Amniotic stem cell (primary cell): ENCODE data around the gene ABCA13.

ENCODE experiments used
- DNase-seq: peaks from one replicate; lab custom pipeline; 2025; lab: John Stamatoyannopoulos, UW

Gene ABCA13

DNA sequence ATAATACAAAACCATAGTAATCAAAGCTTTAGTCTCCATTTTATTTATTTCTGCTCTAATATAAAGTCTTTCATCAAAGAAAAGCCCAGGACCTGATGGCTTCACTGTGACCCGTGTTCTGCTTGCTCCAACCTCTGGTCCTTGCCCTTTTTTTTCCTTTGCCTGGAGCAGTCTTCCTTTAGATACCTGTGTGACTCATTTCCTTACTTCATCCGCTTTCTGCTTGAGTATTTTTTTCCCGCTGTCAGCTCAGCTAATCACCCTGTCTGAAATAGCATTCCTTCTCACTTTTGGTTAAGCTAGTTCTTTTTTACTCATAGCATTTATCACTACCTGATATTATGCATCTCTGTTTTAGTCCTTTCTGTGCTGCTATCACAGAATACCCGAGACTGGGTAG, 194.8 kb downstream of the ABCA13 start:
- no peak for DNase-seq

DNA sequence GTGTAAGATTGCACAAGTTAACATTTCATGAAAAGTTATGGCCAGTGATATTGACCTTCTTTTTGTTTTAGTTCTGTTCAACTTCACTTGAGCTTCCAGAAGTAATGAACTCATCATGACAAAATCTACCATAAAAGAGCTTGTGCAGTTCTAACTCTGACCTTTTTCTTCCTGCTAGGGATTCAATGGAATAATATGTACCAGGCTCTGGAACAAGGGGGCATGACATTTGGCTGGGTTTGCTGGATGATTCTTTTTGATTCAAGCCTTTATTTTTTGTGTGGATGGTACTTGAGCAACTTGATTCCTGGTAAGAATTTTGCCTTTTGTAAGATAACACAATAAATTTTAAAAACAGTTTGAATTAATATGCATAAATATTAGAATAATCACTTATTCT, 205.0 kb downstream of the ABCA13 start:
- DNase-seq: no peak

DNA sequence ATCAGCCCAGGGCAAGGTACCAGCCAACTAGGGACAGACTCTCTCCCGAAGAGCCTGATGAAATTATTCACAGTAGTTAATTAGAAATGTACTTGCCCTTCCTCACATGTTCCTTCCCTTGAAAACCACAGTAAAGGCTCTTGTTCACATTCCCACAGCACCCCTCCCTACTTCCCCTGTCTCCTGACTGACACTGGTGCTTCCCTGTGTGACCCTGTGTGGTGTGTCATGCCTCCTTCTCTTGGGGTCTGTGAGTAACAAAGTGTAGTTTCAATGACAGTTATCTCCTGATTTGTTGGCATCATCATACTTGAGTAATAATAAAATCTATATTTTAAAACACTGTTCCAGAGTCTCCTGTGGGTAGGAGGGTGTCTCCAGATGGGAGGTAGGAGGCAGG, 209.7 kb downstream of the ABCA13 start:
- DNase-seq: no peak

DNA sequence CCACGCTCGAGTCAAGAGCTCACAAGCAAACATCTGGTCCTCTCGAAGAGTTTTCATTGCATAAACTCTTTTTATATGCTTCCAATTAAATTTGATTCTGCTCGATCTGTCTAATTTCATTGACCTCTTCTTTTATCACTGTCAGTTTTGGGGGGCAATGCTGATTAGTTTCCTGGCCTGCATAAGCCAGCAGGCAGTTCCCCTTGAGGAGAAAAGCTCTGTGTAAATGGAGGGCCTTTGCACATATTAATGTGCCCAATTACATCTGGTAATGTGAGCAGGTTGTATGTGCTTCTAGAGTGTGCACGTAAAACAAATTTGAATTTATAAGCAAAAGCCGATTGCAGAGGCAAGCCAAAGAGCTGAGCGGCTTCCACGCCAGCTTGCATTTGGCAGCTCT, 210.3 kb downstream of the ABCA13 start:
- DNase-seq: no peak

DNA sequence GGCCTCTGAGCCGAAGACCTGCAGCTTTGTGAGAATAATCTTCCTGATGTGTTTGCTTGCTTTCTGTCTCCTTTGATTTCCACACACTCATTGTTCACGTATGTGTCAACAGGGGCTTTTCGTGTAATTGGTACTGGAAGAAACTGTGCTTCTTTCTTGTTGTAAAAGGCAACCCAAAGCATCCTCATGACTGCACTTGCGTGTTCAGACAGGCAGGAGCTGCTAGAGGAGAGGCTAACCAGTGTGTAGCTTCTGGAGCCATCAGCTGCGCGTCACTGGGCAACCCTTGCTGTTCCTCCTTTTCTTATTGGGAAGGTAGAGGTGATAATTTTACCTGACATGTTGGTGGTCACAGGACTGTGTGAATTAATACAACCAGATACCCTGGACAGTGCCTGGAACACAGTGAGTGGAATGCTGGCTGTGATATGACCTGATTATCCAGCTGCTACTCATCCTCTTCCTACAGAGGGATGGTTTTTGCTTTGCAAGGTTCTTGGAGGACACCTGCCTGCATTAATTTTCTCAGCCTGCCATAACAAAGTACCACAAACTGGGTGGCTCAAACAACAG, 213.0 kb downstream of the ABCA13 start:
- no peak for DNase-seq

DNA sequence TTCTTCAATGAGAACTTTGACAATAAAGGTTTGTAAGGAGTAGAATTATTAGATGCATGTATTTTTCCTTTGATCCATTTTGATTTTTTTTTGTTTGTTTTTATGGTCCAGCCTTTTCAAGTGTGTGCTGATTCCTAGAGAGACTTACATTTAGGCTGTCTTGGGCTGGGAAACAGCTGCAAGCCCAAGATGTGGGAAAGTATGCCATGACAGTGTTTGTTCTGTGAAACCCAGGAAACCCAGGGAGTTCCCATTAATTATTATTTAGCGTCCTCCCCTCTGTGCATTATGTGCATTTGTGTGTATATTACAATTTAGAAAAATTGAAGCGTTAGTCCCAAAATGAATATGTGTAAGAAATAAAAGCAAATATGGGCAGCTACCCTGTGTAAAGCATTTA, 216.7 kb downstream of the ABCA13 start:
- no peak for DNase-seq

DNA sequence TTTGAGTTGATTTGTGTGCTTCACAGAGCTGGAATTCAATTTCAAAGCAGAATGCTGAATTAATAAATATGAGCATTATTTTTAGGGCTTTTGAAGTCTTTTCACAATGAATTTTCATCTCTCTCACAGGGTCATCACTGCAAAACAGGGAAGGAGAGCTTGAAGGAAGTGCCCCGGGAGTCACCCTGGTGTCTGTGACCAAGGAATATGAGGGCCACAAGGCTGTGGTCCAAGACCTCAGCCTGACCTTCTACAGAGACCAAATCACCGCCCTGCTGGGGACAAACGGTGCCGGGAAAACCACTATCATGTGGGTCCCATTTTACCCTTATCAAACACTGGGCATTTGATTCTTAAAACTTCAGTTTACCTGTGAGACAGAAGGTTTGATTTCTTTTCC, 217.7 kb downstream of the ABCA13 start:
- no peak for DNase-seq

DNA sequence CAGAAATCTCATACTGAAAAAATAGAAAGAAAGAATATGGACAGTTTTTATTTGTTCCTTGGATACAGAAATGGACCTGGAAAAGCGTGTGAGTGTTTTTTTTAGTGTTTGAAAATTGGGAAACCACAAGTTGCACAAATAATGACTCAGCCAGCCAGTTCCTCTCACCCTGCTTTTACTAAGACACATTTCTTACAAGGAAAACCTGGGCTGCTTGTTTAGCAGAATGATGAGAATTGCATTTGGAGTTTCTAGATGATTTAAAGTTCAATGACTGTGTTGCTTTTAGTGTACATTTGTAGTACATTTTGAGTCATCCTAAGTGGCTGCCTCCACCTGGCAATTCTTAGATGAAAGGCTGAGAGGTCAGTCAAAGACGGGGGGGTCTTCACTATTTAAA, 218.7 kb downstream of the ABCA13 start:
- DNase-seq: no peak

DNA sequence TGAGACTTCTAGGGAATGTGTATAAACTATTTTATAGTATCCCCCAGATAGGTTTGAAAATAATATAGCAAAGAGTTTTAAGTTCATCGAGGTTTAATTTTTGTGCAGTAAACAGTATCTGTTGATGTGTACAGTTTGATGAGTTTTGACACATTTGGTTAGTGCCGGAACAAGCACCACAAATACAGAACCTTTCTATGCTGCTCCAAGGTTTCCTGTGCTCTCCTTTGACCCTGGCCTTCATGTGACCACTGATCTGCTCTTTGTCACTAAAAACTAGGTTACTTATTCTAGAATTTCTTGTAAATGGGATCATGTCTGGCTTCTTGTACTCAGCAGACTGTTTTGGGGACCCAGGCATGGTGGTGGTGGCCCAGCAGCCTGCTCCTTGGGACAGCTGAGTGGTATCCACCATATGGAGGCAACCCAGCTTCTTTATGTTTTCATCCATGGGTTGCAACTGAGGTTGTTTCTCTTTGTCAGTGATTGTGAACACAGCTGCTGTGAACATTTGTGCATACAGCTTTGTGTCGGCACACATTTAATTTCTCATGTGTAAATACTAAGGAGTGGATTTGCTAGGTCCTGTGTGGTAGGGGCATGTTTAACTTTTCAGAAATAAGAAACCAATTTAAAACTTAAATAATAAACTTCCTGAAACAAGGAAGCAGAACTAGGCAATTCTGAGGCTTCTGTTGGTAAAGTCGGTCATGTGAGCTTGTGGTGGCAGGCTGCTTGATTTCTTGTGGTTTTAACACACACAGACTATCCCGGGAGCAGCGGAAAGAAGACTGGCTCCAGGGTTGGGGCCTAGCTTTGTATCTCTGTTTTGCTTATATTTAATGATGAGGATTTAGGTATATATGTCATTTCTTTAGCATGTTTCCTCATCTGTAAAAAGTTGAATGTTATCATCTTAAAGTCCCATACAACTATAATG, 219.4 kb downstream of the ABCA13 start:
- DNase-seq: no peak

DNA sequence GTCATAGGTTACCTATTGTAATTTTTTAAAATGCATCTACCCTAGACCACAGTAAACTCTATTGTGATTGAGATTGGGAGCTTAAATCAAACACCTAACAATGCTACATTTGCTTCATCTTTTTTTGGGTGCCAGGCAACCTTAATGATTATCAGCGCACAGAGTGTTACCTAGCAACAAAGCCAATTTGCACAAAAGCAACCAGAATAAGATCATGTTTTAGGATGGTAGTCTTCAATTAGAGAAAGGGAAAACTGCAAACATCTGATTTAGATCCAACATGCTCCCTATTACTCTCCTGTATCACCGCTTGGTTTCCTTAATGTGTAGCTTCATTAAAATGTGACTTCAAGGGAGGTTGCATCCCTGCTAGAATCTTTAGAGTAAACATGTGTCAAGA, 226.9 kb downstream of the ABCA13 start:
- no peak for DNase-seq

DNA sequence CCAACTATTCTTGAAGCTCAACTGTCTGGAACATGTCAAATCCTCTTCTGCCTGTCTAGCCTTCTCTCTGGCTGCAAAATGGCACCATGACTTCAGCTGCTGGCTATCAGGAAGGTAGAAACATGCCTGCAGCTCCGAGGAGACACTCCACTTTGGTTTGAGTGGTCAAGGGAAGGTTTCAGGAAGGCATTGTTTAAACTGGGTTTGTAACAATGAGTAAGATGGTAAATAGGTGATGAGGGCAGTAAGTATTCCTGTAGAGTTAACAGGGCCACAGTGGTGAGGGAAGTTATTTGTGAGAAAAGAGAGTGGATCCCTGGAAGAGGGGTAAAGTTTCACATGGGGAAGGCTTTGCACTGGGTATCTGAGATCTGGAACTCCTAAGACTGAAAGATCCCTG, 231.5 kb downstream of the ABCA13 start:
- no peak for DNase-seq

DNA sequence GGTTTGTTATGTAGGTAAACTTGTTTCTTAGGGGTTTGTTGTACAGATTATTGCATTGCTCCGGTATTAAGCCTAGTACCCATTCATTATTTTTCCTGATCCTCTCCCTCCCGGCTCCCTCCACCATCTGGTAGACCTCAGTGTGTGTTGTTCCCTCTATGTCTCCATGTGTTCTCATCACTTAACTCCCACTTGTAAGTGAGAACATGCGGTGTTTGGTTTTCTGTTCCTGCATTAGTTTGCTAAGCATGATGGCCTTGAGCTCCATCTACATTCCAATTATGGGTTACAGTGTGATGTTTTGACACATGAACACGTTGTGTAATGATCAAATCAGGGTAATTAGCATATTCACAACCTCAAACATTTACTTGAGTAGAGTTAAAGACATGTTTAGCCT, 237.5 kb downstream of the ABCA13 start:
- no peak for DNase-seq

DNA sequence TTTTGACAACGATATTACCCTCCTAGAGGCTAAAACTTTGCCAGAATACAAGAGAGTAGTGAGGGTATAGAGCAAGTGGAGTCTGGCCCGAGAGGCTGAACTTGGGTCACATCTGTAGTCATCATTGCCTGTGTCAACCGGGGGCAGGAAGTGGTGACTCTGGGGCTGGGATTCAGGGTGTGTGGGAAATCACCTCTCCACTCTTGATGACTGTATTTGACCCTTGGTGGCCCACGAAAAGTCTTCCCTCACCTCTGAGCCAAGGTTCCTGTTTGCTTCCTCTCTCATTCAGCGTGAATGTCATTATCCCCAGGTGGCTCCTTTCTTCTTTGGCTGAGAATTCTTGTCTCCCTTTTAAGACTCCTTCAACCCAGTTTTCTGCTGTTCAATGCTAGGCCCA, 240.4 kb downstream of the ABCA13 start:
- no peak for DNase-seq

DNA sequence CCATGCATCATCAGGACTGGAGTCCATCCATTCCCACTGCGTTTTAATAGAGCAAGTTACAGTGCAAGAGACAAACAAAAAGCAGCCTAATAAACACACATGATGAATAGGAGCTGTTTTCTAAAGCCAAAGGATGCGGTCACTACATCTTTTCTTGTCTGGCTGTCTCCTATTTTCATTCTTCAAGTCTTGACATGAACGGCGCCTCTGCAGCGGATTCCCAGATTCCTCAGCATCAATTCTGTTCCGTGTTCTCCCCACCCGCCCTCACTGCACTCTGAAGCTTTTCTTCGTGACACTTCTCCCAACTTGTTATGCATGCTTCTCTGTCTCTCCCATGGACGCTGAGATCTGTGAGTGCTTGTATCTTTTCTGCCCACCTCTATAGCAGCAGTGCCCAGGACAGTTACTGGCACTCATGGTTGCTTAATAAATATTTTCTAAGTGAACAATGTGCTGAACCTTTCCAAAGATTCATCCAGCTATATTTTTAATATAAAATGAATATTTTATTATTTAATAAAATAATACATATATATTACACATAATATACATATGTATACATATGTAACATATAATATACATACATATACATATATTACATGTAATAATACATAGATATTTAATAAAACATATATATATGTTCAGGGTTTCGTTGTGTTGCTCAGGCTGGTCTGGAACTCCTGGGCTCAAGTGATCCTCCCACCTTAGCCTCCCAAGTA, 242.9 kb downstream of the ABCA13 start:
- DNase-seq: no peak

DNA sequence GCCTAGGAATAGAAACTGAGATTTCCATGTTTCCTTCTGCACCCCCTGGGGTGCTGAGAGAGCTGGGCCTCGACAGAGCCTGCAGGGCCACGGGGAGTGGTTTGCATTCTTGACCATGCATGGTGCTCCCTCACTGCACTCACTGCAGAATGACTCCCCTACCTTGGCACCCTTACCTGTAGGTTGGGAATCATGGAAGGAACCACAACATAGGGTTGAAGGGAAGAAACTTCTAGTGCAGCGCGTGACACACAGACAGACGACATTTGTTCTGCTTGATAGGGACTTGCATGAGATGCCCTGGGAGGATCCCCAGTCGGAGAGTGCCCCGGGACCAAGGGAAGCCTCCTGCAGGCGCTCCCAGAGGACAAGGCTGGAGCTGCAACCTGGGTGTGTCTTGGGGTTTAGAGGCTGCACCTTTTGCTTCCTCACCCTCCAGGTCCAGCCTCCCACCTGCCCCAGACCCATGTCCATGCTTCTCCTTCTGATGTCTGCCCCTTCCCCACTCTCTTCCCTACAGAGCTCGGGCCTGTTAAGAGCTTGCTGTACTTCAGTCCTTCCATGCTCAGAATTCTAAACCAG, 245.2 kb downstream of the ABCA13 start:
- DNase-seq: no peak

DNA sequence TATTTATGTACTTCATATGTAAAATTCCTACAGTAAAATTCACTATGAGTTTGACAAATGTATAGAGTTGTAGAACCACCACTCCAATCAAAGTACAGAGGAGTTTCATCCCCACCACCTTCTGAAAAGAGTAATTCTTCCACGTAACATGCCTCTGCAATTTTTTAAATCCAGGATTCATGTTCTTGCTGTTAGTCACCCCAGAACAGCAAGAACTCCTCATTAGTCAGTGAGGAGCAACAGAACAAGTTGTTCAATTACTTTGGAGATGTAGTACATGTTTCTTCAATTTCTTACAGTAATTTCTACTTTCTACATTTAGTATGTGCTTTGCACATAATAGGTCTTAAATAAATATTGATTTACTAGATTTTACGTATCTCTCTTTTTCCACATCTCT, 248.1 kb downstream of the ABCA13 start:
- no peak for DNase-seq

DNA sequence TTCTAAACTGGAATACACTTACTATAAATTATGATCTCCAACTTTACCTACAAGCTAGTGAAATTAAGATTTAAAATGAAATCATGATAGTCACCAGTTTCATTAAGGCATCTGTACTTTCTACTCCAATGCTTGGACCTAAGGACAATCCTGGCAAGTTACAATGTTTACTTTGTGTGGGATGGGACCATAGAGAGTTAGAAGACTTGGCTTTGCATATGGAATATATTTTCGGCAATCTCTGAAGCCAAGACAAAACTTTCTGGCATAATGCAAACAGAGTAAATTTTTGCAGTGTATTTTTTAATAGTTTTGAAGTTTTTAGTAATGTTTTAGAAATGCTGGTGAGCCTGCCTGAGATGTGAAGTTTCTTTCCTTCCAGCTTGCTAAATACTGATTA, 248.9 kb downstream of the ABCA13 start:
- DNase-seq: no peak

DNA sequence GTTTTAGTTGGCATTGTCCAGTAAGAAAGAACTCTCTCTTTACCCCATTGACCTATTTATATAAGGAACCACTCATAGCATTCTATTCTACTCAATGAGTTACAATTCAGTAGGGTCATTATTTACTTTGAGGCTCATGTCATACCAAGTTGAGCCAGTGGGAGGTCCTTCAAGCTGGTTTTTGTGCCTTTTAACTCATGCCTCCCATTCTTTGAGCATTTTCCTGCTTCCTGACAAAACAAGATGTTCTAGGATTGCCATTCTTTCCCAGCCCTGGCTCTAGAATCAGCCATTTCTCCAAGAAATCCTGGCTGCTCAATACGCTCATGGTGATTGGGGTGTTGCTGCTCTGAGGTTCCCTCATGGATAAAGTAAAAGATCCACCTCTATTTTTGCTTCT, 250.1 kb downstream of the ABCA13 start:
- DNase-seq: no peak

DNA sequence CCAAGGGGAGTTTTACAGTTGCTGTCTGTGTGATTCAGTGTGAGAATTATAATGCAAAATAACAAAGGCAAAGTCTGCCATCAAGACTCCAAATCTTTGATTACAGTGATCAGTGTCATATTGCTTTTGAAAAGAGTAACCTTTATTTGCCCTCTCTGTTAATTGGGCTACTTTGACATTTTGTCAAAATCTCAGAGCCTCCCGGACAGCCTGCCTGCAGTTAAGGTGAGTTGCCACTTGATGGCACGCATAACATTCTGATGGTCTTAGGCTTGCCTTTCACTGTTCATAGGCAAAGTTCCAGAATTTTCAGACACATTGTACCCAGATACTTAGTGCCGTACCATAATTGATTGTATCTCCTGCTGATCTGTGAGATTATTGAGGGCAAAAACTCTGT, 253.5 kb downstream of the ABCA13 start:
- DNase-seq: no peak

DNA sequence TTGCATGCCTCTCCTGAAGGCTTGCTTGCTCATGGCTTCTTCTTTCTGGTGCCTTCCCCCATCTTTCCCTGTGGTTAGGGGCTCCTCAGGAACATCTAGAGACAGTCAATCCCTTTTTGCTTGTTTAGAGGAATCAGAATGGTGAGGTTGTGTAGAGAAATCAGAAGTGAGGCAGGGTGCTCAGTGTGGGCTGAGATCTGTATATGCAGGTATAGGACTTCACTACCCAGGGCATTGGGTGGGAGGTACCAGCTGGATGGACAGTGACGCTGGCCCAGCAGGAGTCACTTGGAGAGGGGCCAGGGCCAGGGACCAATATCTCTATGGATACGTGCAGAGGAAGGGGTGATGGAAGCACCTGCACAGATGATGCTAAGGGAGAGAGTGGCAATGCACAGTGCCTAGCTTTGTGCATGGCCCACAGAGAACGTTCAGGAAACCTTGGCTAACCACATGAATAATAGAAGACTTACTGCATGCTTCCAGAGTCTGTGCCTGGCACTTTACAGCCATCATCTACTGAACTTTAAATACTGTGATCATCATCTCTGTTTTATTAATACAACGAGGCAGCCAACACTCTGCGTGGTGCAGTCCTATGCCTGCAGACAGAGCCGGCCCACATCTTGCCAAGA, 255.2 kb downstream of the ABCA13 start:
- no peak for DNase-seq

DNA sequence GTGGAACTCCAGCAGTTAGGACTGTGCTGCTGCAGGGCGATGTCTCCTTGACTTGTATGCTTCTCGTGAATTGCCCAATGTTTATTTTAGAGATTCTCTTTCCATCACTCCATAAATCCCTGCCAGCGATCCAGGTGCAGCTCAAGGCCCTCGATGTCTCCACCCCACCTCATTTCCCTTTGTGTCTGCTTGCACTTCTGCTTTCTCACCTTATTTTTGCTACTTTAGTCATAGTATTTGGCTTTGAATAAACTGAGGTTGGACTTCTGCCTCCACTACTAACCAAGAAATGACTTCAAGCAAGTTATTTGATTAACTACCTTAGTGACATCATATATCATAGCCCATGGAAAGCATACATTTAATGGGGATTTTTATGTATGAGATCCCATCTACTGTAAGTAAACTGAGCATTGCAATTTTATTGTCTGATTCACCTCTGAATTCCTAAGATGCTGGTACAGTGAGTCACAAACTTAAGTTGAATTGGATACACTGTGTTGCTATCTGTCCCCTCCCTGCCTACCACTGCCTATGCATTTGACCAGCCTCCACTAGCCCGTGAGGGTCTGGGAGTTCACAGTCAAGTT, 255.8 kb downstream of the ABCA13 start:
- no peak for DNase-seq

DNA sequence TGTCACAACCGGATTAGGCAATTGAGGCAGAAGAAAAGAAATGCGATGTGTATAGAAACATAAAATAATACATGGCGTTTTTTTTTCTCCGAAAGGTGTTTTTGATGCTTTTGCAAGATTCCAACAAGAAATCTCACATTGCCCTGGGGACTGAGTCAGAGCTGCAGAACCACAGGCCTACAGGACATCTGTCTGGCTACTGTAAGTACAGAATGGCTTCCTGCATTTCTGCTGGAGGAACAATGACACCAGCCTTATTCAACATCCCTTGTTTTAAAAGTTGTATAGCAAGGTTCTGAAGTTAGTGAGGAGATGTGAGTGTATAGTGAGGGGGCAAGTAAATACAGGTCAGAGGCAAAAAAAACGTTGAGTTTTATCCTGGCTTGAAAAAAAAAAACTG, 256.4 kb downstream of the ABCA13 start:
- no peak for DNase-seq
